H9 (cell line): ENCODE measurements around the gene USP34. TPM values are rescaled to one million over a fixed set of nuclear protein-coding genes. Genes with fewer than 3 reads are reported as not detected.
A peak's percentile ranks its signal among the peaks of the same experiment; 100 is the strongest.

Experiments used
- DNase-seq: peaks from one replicate; pipeline ENCODE4 v3.0.0-alpha.2; 2017
- H2AFZ ChIP-seq: one replicate; pipeline ENCODE4 v1.6.1; 2013; ENCODE audit warnings: mild to moderate bottlenecking, low read length, control low read depth, moderate library complexity
- H2AK5ac ChIP-seq: 2 replicates; pipeline ENCODE4 v1.6.1; 2013; ENCODE audit warnings: low read length, control low read depth, mixed read lengths; ENCODE audit not compliant: insufficient read length
- H2BK120ac ChIP-seq: one replicate; pipeline ENCODE4 v1.6.1; 2013; ENCODE audit warnings: low read depth, mild to moderate bottlenecking, low read length, control low read depth, inconsistent platforms; ENCODE audit not compliant: poor library complexity, severe bottlenecking
- H2BK12ac ChIP-seq: 2 replicates; pipeline ENCODE4 v1.6.1; 2013; ENCODE audit warnings: low read length, control low read depth, mixed read lengths, low read depth; ENCODE audit not compliant: insufficient read length
- H2BK15ac ChIP-seq: 2 replicates; pipeline ENCODE4 v1.6.1; 2013; ENCODE audit warnings: low read depth, low read length, control low read depth
- H2BK20ac ChIP-seq: one replicate; pipeline ENCODE4 v1.6.1; 2013; ENCODE audit warnings: low read depth, mild to moderate bottlenecking, low read length, control low read depth, inconsistent platforms; ENCODE audit not compliant: poor library complexity, severe bottlenecking
- H2BK5ac ChIP-seq: 2 replicates; pipeline ENCODE4 v1.6.1; 2013; ENCODE audit warnings: low read length, control low read depth, mixed read lengths; ENCODE audit not compliant: insufficient read length
- H3K14ac ChIP-seq: 2 replicates; pipeline ENCODE4 v1.6.1; 2013; ENCODE audit warnings: low read length, control low read depth; ENCODE audit not compliant: insufficient read depth
- H3K18ac ChIP-seq: 2 replicates; pipeline ENCODE4 v1.6.1; 2013; ENCODE audit warnings: low read depth, mild to moderate bottlenecking, mixed read lengths, low read length, control low read depth; ENCODE audit not compliant: insufficient read length
- H3K23ac ChIP-seq: 2 replicates; pipeline ENCODE4 v1.6.1; 2013; ENCODE audit warnings: low read length, control low read depth, mixed read lengths, low read depth; ENCODE audit not compliant: insufficient read length
- H3K23me2 ChIP-seq: 2 replicates; pipeline ENCODE4 v1.6.1; 2013; ENCODE audit warnings: low read depth, mild to moderate bottlenecking, mixed read lengths, low read length, control low read depth; ENCODE audit not compliant: insufficient read length, poor library complexity, severe bottlenecking
- H3K27ac ChIP-seq: 2 replicates; pipeline ENCODE4 v1.5.1; 2013; ENCODE audit warnings: low read length, control low read depth, mixed read lengths, low read depth; ENCODE audit not compliant: insufficient read length
- H3K27me3 ChIP-seq: 2 replicates; pipeline ENCODE4 v1.6.1; 2013; ENCODE audit warnings: low read length, control low read depth, inconsistent platforms; ENCODE audit not compliant: insufficient read depth
- H3K4ac ChIP-seq: 2 replicates; pipeline ENCODE4 v1.6.1; 2013; ENCODE audit warnings: low read depth, mild to moderate bottlenecking, control low read depth, inconsistent platforms, low read length, moderate library complexity
- H3K4me1 ChIP-seq: 2 replicates; pipeline ENCODE4 v1.6.1; 2013; ENCODE audit warnings: low read length, control low read depth, inconsistent platforms; ENCODE audit not compliant: insufficient read depth
- H3K4me2 ChIP-seq: 2 replicates; pipeline ENCODE4 v1.6.1; 2013; ENCODE audit warnings: low read length, control low read depth, mixed read lengths; ENCODE audit not compliant: insufficient read length, insufficient read depth
- H3K56ac ChIP-seq: 2 replicates; pipeline ENCODE4 v1.6.1; 2013; ENCODE audit warnings: low read depth, mild to moderate bottlenecking, mixed read lengths, low read length, control low read depth; ENCODE audit not compliant: insufficient read length
- H3K79me1 ChIP-seq: 2 replicates; pipeline ENCODE4 v1.6.1; 2013; ENCODE audit warnings: low read depth, mild to moderate bottlenecking, moderate library complexity, low read length, control low read depth, inconsistent platforms; ENCODE audit not compliant: insufficient read depth, poor library complexity, severe bottlenecking
- H3K79me2 ChIP-seq: 2 replicates; pipeline ENCODE4 v1.6.1; 2013; ENCODE audit warnings: low read length, control low read depth, inconsistent platforms; ENCODE audit not compliant: insufficient read depth
- H3K9ac ChIP-seq: 2 replicates; pipeline ENCODE4 v1.6.1; 2013; ENCODE audit warnings: low read length, control low read depth, mixed read lengths; ENCODE audit not compliant: insufficient read length; ENCODE audit errors: extremely low read depth
- H3K9me3 ChIP-seq: one replicate; pipeline ENCODE4 v1.6.1; 2013; ENCODE audit warnings: low read depth, low read length, inconsistent platforms; ENCODE audit not compliant: control insufficient read depth
- H3T11ph ChIP-seq: one replicate; pipeline ENCODE4 v1.6.1; 2013; ENCODE audit warnings: mild to moderate bottlenecking, low read length, control low read depth, inconsistent platforms
- H4K20me1 ChIP-seq: one replicate; pipeline ENCODE4 v1.6.1; 2013; ENCODE audit not compliant: control insufficient read depth, insufficient read length, insufficient read depth
- H4K5ac ChIP-seq: 2 replicates; pipeline ENCODE4 v1.6.1; 2013; ENCODE audit warnings: low read depth, mild to moderate bottlenecking, mixed read lengths, low read length, control low read depth; ENCODE audit not compliant: insufficient read length
- H4K8ac ChIP-seq: replicated peaks from 2 replicates; pipeline ENCODE4 v1.6.1; 2013; ENCODE audit warnings: low read length, control low read depth, mixed read lengths, low read depth; ENCODE audit not compliant: insufficient read length
- H4K91ac ChIP-seq: 2 replicates; pipeline ENCODE4 v1.6.1; 2013; ENCODE audit warnings: low read depth, mild to moderate bottlenecking, moderate library complexity, mixed read lengths, low read length, control low read depth; ENCODE audit not compliant: insufficient read length
- H3K27ac Mint-ChIP-seq, 3 experiments: 2 replicates in 2 of 3; 3 replicates in 1 of 3; pipeline ENCODE4 v1.8.0; 2020 to 2021; ENCODE audit warnings: mixed read lengths in 3 of 3, mild to moderate bottlenecking in 1 of 3, moderate library complexity in 1 of 3
- H3K27me3 Mint-ChIP-seq: 2 replicates; pipeline ENCODE4 v1.8.0; 2021; ENCODE audit warnings: low read depth, mild to moderate bottlenecking, moderate library complexity, mixed read lengths
- H3K36me3 Mint-ChIP-seq, 3 experiments: 2 replicates in 2 of 3; 3 replicates in 1 of 3; pipeline ENCODE4 v1.8.0; 2020 to 2021; ENCODE audit warnings: low read depth in 3 of 3, mixed read lengths in 3 of 3; ENCODE audit not compliant: insufficient read depth in 1 of 3
- H3K4me1 Mint-ChIP-seq, 2 experiments: 2 replicates each; pipeline ENCODE4 v1.8.0; 2020; ENCODE audit warnings: mixed read lengths in 2 of 2
- H3K4me3 Mint-ChIP-seq, 2 experiments: 2 replicates in 1 of 2; 3 replicates in 1 of 2; pipeline ENCODE4 v1.8.0; 2020 to 2021; ENCODE audit warnings: mild to moderate bottlenecking in 2 of 2, mixed read lengths in 2 of 2, moderate library complexity in 1 of 2
- H3K9me3 Mint-ChIP-seq, 2 experiments: 2 replicates in 1 of 2; 3 replicates in 1 of 2; pipeline ENCODE4 v1.8.0; 2020; ENCODE audit warnings: mild to moderate bottlenecking in 2 of 2, mixed read lengths in 2 of 2, moderate library complexity in 1 of 2
- WGBS: extraction: QIAGEN DNeasy Blood & Tissue Kit; methylation state at CpG from one replicate; pipeline ENCODE4 v1.1.7; 2013; ENCODE audit warnings: missing lambda C conversion rate, low lambda C conversion rate, mixed read lengths; ENCODE audit not compliant: insufficient read length; ENCODE audit errors: extremely low coverage; 5-methylcytosine and 5-hydroxymethylcytosine counted together
- total RNA-seq: library from RNA; stranded (reverse); gene quantifications from 2 replicates; pipeline ENCODE4 v1.2.1, GENCODE V29; 2021
- TF ChIP-seq, protein P1 (sequence below): fragments of 200-600 bp; sonication (generic); conservative IDR thresholded peaks from 3 replicates; pipeline ENCODE4 v1.8.0; 2021; ENCODE audit warnings: antibody characterized with exemption, mild to moderate bottlenecking

Gene USP34
- total RNA-seq, 1 experiment from 2014 or later, result 93.9 TPM

GRCh38 chr2:61343141-61343540 lies 127.7 kb downstream of the USP34 start:
- H4K8ac ChIP-seq, result no peak overlapping the region
- no peaks in the 10 kb centered on the region for H4K20me1 ChIP-seq
- TF ChIP-seq, protein P1, sequence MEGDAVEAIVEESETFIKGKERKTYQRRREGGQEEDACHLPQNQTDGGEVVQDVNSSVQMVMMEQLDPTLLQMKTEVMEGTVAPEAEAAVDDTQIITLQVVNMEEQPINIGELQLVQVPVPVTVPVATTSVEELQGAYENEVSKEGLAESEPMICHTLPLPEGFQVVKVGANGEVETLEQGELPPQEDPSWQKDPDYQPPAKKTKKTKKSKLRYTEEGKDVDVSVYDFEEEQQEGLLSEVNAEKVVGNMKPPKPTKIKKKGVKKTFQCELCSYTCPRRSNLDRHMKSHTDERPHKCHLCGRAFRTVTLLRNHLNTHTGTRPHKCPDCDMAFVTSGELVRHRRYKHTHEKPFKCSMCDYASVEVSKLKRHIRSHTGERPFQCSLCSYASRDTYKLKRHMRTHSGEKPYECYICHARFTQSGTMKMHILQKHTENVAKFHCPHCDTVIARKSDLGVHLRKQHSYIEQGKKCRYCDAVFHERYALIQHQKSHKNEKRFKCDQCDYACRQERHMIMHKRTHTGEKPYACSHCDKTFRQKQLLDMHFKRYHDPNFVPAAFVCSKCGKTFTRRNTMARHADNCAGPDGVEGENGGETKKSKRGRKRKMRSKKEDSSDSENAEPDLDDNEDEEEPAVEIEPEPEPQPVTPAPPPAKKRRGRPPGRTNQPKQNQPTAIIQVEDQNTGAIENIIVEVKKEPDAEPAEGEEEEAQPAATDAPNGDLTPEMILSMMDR, result no peak
- no peak overlapping the region for H3K27ac ChIP-seq
- H3K9me3 ChIP-seq, result no peaks in the 10 kb centered on the region
- H3K56ac ChIP-seq, result no peak overlapping the region
- H3K27me3 ChIP-seq, result no peaks in the 10 kb centered on the region
- H3K27me3 Mint-ChIP-seq, result no peaks in the 10 kb centered on the region
- no CpG with 5 or more reads among the region's 1 CpG for WGBS
- no peaks in the 10 kb centered on the region for H3K23me2 ChIP-seq
- H3K9ac ChIP-seq, result no peak overlapping the region
- no peak overlapping the region for H4K91ac ChIP-seq
- H3K4me1 Mint-ChIP-seq, result no peaks in the 10 kb centered on the region
- H2BK120ac ChIP-seq, result no peak overlapping the region
- no peak overlapping the region for H2BK12ac ChIP-seq
- no peak overlapping the region for H3K23ac ChIP-seq
- H2BK5ac ChIP-seq, result no peak overlapping the region
- no peak overlapping the region for H3K18ac ChIP-seq
- no peak overlapping the region for H3K4me3 Mint-ChIP-seq
- H3K79me2 ChIP-seq, result peaks cover 3% of the 10 kb centered on the region; the same call in 1 of the 2 replicates
- H3T11ph ChIP-seq, result no peak overlapping the region
- no peak overlapping the region for H2AFZ ChIP-seq
- no peak overlapping the region for H2AK5ac ChIP-seq
- no peak overlapping the region for H3K4ac ChIP-seq
- no peak overlapping the region for H3K14ac ChIP-seq
- H3K9me3 Mint-ChIP-seq, result no peaks in the 10 kb centered on the region
- peak overlapping the region in 1 of 3 experiments; percentile 33; a peak in 1 of 7 replicates for H3K27ac Mint-ChIP-seq
- no peak for DNase-seq
- no peak overlapping the region for H3K4me2 ChIP-seq
- H3K4me1 ChIP-seq, result no peaks in the 10 kb centered on the region
- H2BK15ac ChIP-seq, result no peak overlapping the region
- H2BK20ac ChIP-seq, result no peak overlapping the region
- H3K79me1 ChIP-seq, result no peaks in the 10 kb centered on the region
- peaks cover 18 to 81% (median 53%) of the 10 kb centered on the region in 3 experiments; a peak in 6 of 7 replicates for H3K36me3 Mint-ChIP-seq
- no peak overlapping the region for H4K5ac ChIP-seq
